Mesothelial cell of epicardium (in vitro differentiated cells): Measurements from ENCODE around the gene HIGD2A. TPM values are rescaled to one million over a fixed set of nuclear protein-coding genes. Genes with fewer than 3 reads are reported as not detected.

ENCODE experiments used
- DNase-seq, 2 experiments: peaks; one replicate each; pipeline ENCODE4 v3.0.0; 2021; ENCODE audit warnings: low spot score in 2 of 2; ENCODE audit not compliant: unreplicated experiment in 2 of 2
- H3K27ac Mint-ChIP-seq: 2 replicates; pipeline ENCODE4 v1.8.0; 2021; ENCODE audit warnings: mixed read lengths
- H3K27me3 Mint-ChIP-seq: 2 replicates; pipeline ENCODE4 v1.8.0; 2021; ENCODE audit warnings: low read depth, mixed read lengths
- H3K36me3 Mint-ChIP-seq: 2 replicates; pipeline ENCODE4 v1.8.0; 2021; ENCODE audit warnings: mixed read lengths
- H3K4me1 Mint-ChIP-seq: 2 replicates; pipeline ENCODE4 v1.8.0; 2021; ENCODE audit warnings: mixed read lengths
- H3K4me3 Mint-ChIP-seq: 2 replicates; pipeline ENCODE4 v1.8.0; 2021; ENCODE audit warnings: mild to moderate bottlenecking, moderate library complexity, mixed read lengths
- H3K9me3 Mint-ChIP-seq: 2 replicates; pipeline ENCODE4 v1.8.0; 2021; ENCODE audit warnings: mixed read lengths
- total RNA-seq: library from RNA; stranded (reverse); gene quantifications from 3 replicates; pipeline ENCODE4 v1.2.1, GENCODE V29; 2021
- TF ChIP-seq, protein P1 (sequence below): fragments of 200-600 bp; sonication (generic); IDR thresholded peaks from one replicate; pipeline ENCODE4 v1.5.0; 2021; ENCODE audit warnings: antibody characterized with exemption; ENCODE audit not compliant: unreplicated experiment

Gene HIGD2A
- total RNA-seq, 1 donor from 2014 or later, result 82.5 TPM

- DNase-seq, result no peak
- TF ChIP-seq, protein P1, sequence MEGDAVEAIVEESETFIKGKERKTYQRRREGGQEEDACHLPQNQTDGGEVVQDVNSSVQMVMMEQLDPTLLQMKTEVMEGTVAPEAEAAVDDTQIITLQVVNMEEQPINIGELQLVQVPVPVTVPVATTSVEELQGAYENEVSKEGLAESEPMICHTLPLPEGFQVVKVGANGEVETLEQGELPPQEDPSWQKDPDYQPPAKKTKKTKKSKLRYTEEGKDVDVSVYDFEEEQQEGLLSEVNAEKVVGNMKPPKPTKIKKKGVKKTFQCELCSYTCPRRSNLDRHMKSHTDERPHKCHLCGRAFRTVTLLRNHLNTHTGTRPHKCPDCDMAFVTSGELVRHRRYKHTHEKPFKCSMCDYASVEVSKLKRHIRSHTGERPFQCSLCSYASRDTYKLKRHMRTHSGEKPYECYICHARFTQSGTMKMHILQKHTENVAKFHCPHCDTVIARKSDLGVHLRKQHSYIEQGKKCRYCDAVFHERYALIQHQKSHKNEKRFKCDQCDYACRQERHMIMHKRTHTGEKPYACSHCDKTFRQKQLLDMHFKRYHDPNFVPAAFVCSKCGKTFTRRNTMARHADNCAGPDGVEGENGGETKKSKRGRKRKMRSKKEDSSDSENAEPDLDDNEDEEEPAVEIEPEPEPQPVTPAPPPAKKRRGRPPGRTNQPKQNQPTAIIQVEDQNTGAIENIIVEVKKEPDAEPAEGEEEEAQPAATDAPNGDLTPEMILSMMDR, result no peak
- Mint-ChIP-seq H3K27ac (peak overlapping the region; percentile 74), H3K36me3 (peaks cover 15% of the 10 kb centered on the region), H3K9me3 (no peaks in the 10 kb centered on the region), H3K4me3 (peak overlapping the region; percentile 61), H3K4me1 (peaks cover 9% of the 10 kb centered on the region), H3K27me3 (peaks cover 17% of the 10 kb centered on the region)
These were observed 28.9 kb upstream of the HIGD2A start for GRCh38 chr5:176359658-176360057.

DNA sequence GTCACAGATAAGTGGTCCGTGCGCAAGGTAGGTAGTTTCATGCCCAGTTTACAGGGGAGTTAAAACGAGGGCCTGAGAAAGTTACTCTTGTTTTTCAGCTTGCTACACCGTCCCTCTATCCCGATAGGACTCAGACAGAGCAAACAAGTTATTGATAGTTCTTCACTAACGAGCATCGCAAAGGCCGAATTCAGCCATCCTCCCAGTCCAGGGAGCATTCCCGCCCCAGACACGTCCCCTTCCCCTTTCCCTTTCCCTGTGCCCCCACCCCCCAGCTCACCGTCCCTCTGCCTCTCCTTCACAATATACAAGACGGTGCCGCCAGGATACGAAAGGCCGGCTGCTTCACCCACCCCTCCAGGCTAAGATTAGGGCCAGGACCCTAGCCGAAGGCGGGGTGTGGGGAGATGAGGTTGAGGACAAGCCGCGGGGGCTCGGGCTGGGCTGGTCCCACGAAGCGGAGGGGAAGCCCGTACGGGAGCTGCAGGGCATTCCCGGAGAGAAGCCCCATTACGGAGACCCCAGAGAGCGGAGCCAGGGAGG is 27.6 kb upstream of the HIGD2A start:
- H3K4me3 Mint-ChIP-seq, result peak overlapping the region; percentile 99
- peaks cover 17% of the 10 kb centered on the region for H3K27me3 Mint-ChIP-seq
- no peaks in the 10 kb centered on the region for H3K9me3 Mint-ChIP-seq
- no peak for DNase-seq
- H3K4me1 Mint-ChIP-seq, result peaks cover 9% of the 10 kb centered on the region
- TF ChIP-seq, protein P1, result no peak
- H3K36me3 Mint-ChIP-seq, result peaks cover 11% of the 10 kb centered on the region
- H3K27ac Mint-ChIP-seq, result peak overlapping the region; percentile 98

GRCh38 chr5:176361437-176362232 is 26.9 kb upstream of the HIGD2A start, which contains the start of gene KIAA1191:
Gene KIAA1191, minus strand, starts transcription at chr5:176361764. Its CDS starts 2,256 bp downstream, at chr5:176359508.
- Mint-ChIP-seq H3K27me3 (peaks cover 17% of the 10 kb centered on the region), H3K36me3 (peaks cover 11% of the 10 kb centered on the region), H3K4me1 (peaks cover 12% of the 10 kb centered on the region), H3K4me3 (peak within 1 kb of the TSS; percentile 99), H3K27ac (peak within 1 kb of the TSS; percentile 98), H3K9me3 (no peaks in the 10 kb centered on the region)
- TF ChIP-seq, protein P1, result no peak
- DNase-seq, result peak; percentile 82 to 90

DNA sequence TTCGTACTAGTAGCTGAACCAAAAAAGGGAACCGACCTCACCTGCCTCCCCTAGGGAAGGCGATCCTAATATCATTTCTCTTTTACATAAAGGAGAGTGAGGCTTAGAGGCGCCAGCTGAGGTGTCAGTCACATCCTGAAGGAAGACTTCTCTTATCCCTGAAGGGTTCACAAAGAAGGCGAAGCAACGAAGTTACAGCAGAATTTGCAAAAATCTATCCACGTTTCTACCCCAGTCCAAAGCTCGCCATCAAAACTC is 26.4 kb upstream of the HIGD2A start:
- Mint-ChIP-seq H3K9me3 (no peaks in the 10 kb centered on the region), H3K4me3 (peak overlapping the region; percentile 99), H3K36me3 (peaks cover 10% of the 10 kb centered on the region), H3K27me3 (peaks cover 17% of the 10 kb centered on the region), H3K4me1 (peaks cover 13% of the 10 kb centered on the region), H3K27ac (no peak overlapping the region)
- no peak for DNase-seq
- TF ChIP-seq, protein P1, result no peak

DNA sequence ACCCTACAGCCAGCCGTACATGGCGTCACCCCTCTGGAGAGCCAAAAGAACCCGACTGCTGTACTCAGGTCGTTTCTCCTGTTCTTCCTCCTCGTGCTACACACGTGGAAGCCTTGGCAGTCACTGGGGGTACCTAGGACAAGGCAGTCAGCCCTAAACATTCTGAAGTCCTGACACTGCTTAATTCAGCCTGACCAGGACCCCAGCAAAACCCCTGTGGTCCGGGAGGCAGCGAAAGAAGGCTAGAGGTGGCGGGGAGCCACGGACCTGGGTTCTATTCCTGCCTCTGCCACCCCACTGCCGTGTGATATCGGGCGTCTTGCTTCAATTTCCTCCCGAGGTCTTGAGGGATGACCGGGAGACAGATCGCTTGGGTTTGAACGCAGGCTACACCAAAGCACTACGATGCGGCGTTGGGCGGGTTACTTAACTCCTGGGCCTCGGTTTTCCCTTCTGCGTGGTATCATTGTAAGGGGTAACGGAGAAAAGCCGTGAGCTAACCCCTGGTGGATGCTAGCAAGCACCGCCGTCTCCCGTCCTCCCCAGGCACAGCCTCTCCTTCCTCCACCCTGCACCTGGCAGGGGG is 23.7 kb upstream of the HIGD2A start:
- TF ChIP-seq, protein P1, result no peak
- Mint-ChIP-seq H3K9me3 (no peaks in the 10 kb centered on the region), H3K4me3 (peak overlapping the region; percentile 54), H3K36me3 (peaks cover 15% of the 10 kb centered on the region), H3K27me3 (peaks cover 17% of the 10 kb centered on the region), H3K27ac (no peak overlapping the region), H3K4me1 (peaks cover 8% of the 10 kb centered on the region)
- DNase-seq, result no peak
